Measurements from ENCODE around the gene RNF135. TPM values are rescaled to one million over a fixed set of nuclear protein-coding genes. Genes with fewer than 3 reads are reported as not detected.

Gene RNF135
- total and polyA plus RNA-seq, 2 of the 4 experiments (the other 2 are of a cell fraction): 5.9 to 9.0 TPM

- ATAC-seq (ENCODE audit: low read depth) (no peak), DNase-seq (no peak)
- H3K4me1 ChIP-seq (ENCODE audit: control insufficient read depth, insufficient read depth, low read length): peaks cover 7% of the 10 kb centered on the region
- BruUV-seq (replicated peaks): no TSS peak
- no peak overlapping the region for H4K8ac ChIP-seq (ENCODE audit: low read depth in 2 of 2, low read length in 2 of 2)
- ChIA-PET CTCF (interaction anchor here (0.5 to 1.2 kb wide), 2 partner anchors 14 to 204 kb away, joined by 3 read pairs; no protein-coding TSS in a partner anchor), POLR2A (ENCODE audit: unreplicated experiment) (no interaction called here)
- no peak overlapping the region for H2AK9ac ChIP-seq (replicated peaks; ENCODE audit: low read depth, low read length, poor library complexity)
- H4K91ac ChIP-seq (ENCODE audit: insufficient read depth, low read depth, low read length): no peak overlapping the region
- H3K18ac ChIP-seq (ENCODE audit: low read depth, low read length): no peak overlapping the region
- no peak overlapping the region for H3K4ac ChIP-seq (ENCODE audit: low read depth, low read length)
- H3K27me3 ChIP-seq (ENCODE audit: control insufficient read depth, insufficient read depth, low read length): peaks cover 7% of the 10 kb centered on the region
- TF ChIP-seq MXI1 (IDR thresholded peaks at IDR 0.05; ENCODE audit: borderline replicate concordance, low read depth, low read length) (no peak), RFX5 (IDR thresholded peaks at IDR 0.05; ENCODE audit: low read depth, low read length) (no peak), ELK1 (IDR thresholded peaks at IDR 0.05; ENCODE audit: borderline replicate concordance, low read depth, low read length) (no peak), CTCF (conservative IDR thresholded peaks at IDR 0.05; ENCODE audit: low read depth, low read length) (no peak), RAD21 (IDR thresholded peaks at IDR 0.05; ENCODE audit: low read length) (no peak), RCOR1 (IDR thresholded peaks at IDR 0.05; ENCODE audit: insufficient replicate concordance, low read length) (no peak), CEBPB (IDR thresholded peaks at IDR 0.05; ENCODE audit: low read depth, low read length) (no peak), POLR2A (IDR thresholded peaks at IDR 0.05; ENCODE audit: low read depth, low read length) (no peak), FOS (IDR thresholded peaks at IDR 0.05; ENCODE audit: low read depth, low read length) (no peak), MAZ (IDR thresholded peaks at IDR 0.05; ENCODE audit: borderline replicate concordance, low read depth, low read length) (no peak), NFE2L2 (IDR thresholded peaks at IDR 0.05; ENCODE audit: low read depth, low read length) (no peak), MAFK (IDR thresholded peaks at IDR 0.05; ENCODE audit: low read depth, low read length) (no peak), BHLHE40 (IDR thresholded peaks at IDR 0.05; ENCODE audit: low read depth, low read length) (no peak), CHD1 (IDR thresholded peaks at IDR 0.05; ENCODE audit: low read depth, low read length) (no peak), SMC3 (IDR thresholded peaks at IDR 0.05; ENCODE audit: low read depth, low read length) (no peak), USF2 (IDR thresholded peaks at IDR 0.05; ENCODE audit: low read depth, low read length) (no peak)
- no peak overlapping the region for H3K27ac ChIP-seq (ENCODE audit: insufficient read depth, low read length)
- no peak overlapping the region for H2AFZ ChIP-seq (replicated peaks; ENCODE audit: low read length, poor library complexity)
- H2AK5ac ChIP-seq (ENCODE audit: low read depth, low read length): no peak overlapping the region
- H2BK5ac ChIP-seq (ENCODE audit: low read depth, low read length, poor library complexity, severe bottlenecking): no peak overlapping the region
- H3K56ac ChIP-seq (ENCODE audit: extremely low read depth, insufficient read depth, low read length): no peak overlapping the region
- dilution Hi-C loops (cut with HindIII; ENCODE audit: low sequenced_read_pairs, unreplicated experiment): no loop called here
- no peak overlapping the region for H2BK120ac ChIP-seq (ENCODE audit: low read depth, low read length)
- H3K4me3 ChIP-seq (ENCODE audit: insufficient read depth, low read depth, low read length): no peak overlapping the region
- no peak overlapping the region for H2BK20ac ChIP-seq (ENCODE audit: low read depth, low read length)
- peaks cover 0 to 5% of the 10 kb centered on the region in 2 experiments; a peak in 1 of 4 replicates for H3K79me1 ChIP-seq (ENCODE audit: low read depth in 1 of 2, low read length in 2 of 2)
- no peak overlapping the region for H3K14ac ChIP-seq (replicated peaks; ENCODE audit: low read depth, low read length)
- 0 out of 2 replicates have a peak, but pooled peaks cover 5% of the 10 kb centered on the region for H4K20me1 ChIP-seq (ENCODE audit: insufficient read depth, low read length)
- H2BK15ac ChIP-seq (ENCODE audit: low read depth, low read length): no peak overlapping the region
- H3K9ac ChIP-seq (ENCODE audit: low read depth, low read length): no peak overlapping the region
- no peaks in the 10 kb centered on the region for H3K36me3 ChIP-seq (ENCODE audit: control insufficient read depth, insufficient read depth, low read length)
- H3K9me1 ChIP-seq (ENCODE audit: insufficient read depth, low read length): peaks cover 12% of the 10 kb centered on the region
- in situ Hi-C loops (cut with MboI; ENCODE audit: low sequenced_read_pairs): no loop called here
- no peak overlapping the region for H3K4me2 ChIP-seq (ENCODE audit: low read depth, low read length)
- intact Hi-C loops (cut with micrococcal nuclease): no loop called here
- peaks cover 3% of the 10 kb centered on the region; the same call in 1 of the 2 replicates for H3K9me3 ChIP-seq (ENCODE audit: control insufficient read depth, insufficient read depth, low read length)
- no peak overlapping the region for H3K23ac ChIP-seq (ENCODE audit: low read depth, low read length)
- no peak overlapping the region for H4K5ac ChIP-seq (ENCODE audit: low read depth, low read length)
These were observed 77.3 kb downstream of the RNF135 start for GRCh38 chr17:31048142-31048541.

Data from IMR-90 (cell line).